ENCODE results near the gene GLP1R.

DNA sequence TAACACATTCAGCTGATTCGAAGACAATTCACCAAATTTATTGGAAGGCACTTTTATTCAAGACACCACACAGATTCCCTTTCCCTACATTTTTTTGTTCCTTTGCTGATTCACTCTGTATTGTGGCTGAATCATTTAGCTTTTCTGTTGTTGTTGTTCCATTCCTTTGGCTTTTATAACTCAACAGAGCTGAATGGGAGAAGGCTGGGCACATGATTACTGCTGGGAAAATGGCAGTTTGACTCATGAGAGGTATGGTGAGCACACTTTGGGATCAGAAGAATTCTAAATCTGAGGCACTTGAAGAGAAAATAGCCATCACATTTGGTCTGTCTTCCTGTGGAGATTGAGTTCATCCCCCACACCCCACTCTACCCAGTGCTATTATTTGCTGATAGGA is 82.1 kb downstream of the GLP1R start:
- TF ChIP-seq, protein P1, sequence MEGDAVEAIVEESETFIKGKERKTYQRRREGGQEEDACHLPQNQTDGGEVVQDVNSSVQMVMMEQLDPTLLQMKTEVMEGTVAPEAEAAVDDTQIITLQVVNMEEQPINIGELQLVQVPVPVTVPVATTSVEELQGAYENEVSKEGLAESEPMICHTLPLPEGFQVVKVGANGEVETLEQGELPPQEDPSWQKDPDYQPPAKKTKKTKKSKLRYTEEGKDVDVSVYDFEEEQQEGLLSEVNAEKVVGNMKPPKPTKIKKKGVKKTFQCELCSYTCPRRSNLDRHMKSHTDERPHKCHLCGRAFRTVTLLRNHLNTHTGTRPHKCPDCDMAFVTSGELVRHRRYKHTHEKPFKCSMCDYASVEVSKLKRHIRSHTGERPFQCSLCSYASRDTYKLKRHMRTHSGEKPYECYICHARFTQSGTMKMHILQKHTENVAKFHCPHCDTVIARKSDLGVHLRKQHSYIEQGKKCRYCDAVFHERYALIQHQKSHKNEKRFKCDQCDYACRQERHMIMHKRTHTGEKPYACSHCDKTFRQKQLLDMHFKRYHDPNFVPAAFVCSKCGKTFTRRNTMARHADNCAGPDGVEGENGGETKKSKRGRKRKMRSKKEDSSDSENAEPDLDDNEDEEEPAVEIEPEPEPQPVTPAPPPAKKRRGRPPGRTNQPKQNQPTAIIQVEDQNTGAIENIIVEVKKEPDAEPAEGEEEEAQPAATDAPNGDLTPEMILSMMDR (IDR thresholded peaks at IDR 0.05), result no peak
- TF ChIP-seq POLR2A (IDR thresholded peaks at IDR 0.05), result no peak
